Dermis lymphatic vessel endothelial cell (primary cell): ENCODE measurements around the gene BAG2. TPM values are rescaled to one million over a fixed set of nuclear protein-coding genes. Genes with fewer than 3 reads are reported as not detected.

Experiments
- total RNA-seq: library from RNA; depleted of rRNA; stranded (reverse); fragments of >200 nt; gene quantifications from 2 replicates; pipeline ENCODE4 v1.2.1, GENCODE V29; 2014

BAG2 gene
- total RNA-seq: 0.33 and 0.43 TPM in 2 replicates

DNA sequence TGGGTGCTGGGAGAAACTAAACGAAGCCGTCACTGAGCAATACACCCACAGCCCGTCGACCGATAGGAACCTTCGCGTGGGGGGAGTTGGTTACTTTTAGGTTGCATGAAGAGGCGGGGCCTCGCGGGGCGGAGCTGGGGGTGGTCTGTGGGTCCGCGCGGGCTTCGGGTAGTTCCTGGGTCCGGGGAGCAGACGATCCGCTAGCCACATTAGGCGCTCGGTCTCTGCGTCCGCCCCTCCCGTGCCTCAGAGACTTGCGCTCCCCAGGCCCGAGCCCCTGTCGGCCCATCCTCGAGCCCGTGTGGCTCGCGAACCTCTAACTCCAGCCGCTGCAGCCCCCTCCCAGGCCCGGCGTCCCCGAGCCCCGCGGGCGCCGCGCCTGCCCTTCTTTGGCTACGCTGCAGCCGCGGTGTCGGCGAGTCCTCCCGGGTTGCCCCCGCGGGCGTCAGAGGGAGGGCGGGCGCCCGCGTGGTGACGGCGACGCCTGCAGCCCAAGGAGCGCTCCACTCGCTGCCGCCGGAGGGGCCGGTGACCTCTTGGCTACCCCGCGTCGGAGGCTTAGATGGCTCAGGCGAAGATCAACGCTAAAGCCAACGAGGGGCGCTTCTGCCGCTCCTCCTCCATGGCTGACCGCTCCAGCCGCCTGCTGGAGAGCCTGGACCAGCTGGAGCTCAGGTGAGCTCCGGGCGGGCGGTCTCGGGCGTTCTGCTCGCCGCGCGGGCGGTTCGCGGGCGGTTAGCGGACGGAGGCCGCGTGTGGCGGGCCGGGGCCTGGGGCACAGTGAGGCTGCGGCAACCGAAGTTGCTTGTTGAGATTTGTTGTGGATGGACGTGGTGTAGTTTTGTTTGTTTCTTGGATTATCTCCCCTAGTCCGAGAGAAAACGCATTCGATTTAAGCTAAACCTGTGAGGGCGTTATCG is at the start of gene BAG2:
TSS of gene BAG2 (plus strand) at position 191 of the 920 bp plus-strand sequence. CDS start at position 563, 372 bp downstream.

GRCh38 chr6:57221936-57222742 is 50.0 kb downstream of the BAG2 start, which contains the start of gene RAB23:
Gene RAB23 (minus strand): TSS chr6:57222307. CDS start chr6:57210380, 11,927 bp downstream.

Other genes starting within 250 kb of the BAG2 start
- under 0.01 and 0.11 TPM in 2 replicates for gene BEND6, start 217.2 kb upstream of the BAG2 start, total RNA-seq
- gene KIAA1586, start 125.6 kb upstream of the BAG2 start, total RNA-seq: 13.9 and 21.2 TPM in 2 replicates
- gene ZNF451, start 82.1 kb upstream of the BAG2 start, total RNA-seq: 55.8 and 61.2 TPM in 2 replicates
- 4.1 and 5.2 TPM in 2 replicates for gene RAB23, start 50.0 kb downstream of the BAG2 start, total RNA-seq
- 9.6 and 10.5 TPM in 2 replicates for gene PRIM2, start 145.3 kb downstream of the BAG2 start, total RNA-seq